GM19328 (cell line): ENCODE results near the gene CDH13.

Experiments used
- ATAC-seq: cut with Tn5 transposase; IDR thresholded peaks from one replicate; pipeline ENCODE4 v1.9.1; 2021; ENCODE audit warnings: mild to moderate bottlenecking, moderate library complexity; ENCODE audit not compliant: unreplicated experiment

CDH13 gene

DNA sequence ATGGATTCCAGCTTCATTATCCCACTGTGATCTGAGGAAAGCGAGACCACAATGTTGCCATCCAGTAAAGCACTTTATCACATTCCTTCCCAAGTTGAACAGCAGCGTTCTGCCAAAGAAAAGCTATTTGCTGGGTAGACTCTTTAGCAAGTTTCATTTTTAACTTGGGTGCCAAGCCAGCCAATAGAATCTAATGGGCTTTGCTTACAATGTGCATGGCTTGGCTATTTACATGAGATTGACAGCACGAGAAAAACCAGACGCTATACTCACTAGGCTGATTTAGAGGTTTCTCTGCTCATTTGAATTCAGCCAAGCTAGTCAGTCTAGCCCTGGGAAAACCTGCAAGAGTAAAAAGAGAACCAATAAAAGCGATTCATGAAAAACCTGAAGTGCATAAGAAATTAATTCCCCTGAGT, 108.9 kb downstream of the CDH13 start:
- ATAC-seq = no peak

DNA sequence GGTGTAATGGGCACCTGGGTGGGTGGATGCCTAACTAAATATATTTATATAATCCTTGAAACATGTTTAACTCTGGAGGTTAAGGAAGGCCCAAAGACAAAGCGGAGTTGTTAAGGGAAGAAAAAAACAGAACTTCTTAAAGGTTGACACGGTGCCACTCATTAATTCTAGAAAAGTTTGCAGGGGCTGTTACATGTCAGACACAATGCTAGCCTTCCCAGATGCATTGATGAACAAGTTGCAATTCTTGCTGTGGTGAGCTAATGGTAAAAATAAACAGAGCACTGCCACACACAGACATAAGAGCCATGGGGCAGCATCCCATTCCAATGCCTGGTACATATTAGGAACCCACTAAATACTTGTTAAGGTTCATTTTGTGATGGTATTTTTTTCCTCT, 109.5 kb downstream of the CDH13 start:
- ATAC-seq = no peak

DNA sequence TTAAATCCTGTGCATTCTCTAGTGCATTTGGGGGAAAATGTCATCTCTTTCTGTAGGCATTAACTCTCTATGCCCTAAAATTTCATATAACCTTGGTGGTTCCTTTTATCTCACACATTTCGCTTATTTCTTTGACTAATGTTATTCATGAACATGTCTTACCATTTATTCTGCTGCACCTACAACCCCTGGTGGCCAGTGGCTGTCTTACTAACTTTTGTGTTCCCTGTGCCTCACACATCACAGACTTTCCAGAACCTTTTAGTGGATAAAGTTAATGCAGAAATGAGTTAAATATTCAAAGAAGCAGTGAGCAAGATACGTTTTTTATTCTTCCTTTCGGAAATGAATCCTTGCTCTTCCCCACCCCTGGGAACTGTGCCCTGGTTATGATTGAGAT, 111.9 kb downstream of the CDH13 start:
- no peak for ATAC-seq

DNA sequence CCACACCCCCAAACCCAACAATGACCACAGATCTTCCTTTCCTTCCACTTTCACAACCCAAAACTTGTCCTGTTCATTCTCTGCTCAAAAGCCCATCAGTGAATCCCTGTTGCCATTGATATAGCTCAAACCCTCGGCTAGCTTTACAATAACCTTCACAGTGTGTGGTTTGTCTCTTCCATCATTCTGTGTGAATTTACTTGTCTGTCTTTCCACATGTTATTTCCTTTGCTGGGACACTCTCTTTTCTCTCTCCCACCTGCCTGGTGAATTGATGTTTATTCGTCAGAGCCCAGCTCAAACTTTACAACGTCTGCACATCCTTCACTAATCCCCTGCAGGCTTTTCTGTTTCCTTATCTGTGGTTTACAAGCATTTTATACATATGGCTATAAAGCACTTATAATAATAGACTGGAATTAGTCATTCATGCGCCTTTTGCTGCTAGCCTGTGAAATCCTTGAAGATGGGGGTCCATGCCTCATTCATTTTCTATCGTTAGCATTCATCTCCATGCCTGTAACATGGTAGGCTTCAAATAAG, 114.4 kb downstream of the CDH13 start:
- ATAC-seq = no peak

DNA sequence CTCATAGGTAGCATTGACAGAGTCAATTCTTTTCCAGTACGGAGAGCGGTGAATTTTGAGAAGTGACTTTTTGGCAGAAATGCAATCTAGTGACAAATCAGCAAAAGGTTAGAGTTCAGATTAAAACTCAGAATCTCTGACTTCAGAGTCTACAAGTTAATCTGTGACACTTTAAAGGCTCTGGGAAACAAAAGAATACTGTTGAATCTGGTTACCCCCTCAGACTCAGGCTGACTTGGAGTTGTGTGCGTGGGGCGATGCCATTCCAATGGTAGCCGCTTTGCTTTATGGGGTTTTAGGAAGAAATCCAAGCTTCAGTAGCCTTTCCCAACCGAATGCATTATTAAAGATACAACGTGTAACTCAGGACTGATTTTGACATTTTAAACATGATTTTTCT, 118.2 kb downstream of the CDH13 start:
- no peak for ATAC-seq

DNA sequence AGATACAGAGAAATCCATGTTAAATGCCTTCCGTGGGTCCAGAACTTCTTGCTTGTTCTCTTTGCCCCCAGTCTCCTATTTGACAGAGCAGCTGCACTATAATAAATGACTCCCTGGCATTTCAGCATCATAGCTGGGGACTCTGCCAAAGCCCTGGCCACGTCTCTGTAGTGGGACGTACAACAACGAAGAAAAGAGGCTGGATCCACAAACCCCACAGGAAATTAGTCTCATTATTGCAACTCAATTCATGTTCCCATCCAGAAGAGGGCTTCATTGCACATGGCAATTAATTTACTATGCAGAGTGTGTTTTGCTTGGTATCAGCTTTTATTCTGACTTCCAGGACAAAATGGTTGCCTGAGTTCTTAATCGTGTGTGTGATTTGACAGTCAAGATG, 121.3 kb downstream of the CDH13 start:
- ATAC-seq = no peak

DNA sequence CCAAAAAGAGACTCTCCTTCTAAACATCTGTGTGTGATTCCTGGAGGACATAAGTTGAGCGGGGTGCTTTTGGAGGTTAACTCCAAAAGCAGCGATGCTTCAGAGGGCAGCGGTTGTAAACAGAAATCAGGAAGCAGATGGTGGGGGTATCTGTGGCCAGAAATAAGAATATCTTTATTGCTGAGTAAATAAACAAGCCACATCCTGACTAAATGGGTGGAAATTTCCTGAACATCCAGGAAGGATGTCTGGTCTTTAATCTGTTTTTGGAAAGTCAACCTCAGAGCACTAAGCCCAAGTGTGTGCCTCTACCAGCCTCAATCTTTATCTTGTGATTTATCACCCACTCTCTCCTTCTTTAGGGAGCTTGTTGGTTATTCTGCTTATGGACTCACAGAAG, 123.3 kb downstream of the CDH13 start:
- ATAC-seq = no peak

DNA sequence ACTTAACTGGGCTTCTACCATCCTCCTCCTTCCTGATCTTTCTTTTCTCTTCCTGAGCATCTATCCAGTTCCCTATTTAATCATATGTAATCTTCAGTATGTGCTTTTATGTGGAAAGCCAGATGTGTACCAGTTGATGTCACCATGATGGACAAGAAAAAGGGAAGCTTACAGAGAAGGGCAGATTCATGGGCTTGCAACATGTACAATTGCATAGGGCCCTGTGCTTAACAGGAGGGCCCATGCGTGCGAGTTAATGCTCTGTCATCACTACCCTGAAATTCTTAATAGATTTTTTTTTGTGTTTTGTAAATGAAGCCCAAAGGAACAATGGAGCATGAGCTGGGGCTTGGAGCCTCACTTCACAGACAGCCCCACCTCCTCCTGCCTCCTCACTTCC, 124.3 kb downstream of the CDH13 start:
- no peak for ATAC-seq

DNA sequence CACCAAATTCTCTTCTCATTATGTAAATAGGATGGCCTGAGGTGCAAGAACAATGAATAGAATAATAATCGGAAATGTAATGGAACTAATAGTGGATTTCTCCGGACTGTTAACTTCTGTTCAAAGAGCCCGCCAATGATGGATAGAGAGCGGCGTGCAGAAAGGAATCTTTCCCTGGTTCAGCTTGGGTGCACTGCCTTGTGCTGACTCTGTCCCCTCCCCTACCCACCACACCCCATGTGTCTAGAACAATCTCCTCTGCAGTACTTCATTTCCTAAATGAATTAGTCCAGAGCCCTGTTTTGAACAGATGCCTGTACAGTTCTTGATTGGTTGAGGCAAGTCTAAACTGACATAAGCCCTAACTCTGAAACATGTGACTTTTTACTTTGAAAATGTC, 125.4 kb downstream of the CDH13 start:
- no peak for ATAC-seq

DNA sequence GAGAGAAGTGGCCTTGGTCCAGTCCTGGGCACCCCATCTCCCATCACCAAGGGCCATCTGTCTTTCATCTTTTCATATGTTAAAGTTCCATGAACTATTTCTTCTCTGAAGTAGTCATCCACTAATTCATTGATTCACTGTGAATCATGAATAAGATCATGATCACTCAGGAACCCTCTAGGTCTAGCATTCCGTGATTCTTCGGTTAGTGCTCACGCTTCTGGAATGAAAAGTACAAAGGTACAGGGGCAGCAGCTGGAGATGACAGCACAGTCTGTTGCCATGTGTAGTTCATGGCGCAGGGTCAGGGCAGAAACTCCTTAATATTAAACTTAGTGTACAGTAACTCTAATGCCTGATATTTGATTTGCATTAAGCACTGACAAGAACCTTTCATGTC, 127.1 kb downstream of the CDH13 start:
- ATAC-seq = no peak

DNA sequence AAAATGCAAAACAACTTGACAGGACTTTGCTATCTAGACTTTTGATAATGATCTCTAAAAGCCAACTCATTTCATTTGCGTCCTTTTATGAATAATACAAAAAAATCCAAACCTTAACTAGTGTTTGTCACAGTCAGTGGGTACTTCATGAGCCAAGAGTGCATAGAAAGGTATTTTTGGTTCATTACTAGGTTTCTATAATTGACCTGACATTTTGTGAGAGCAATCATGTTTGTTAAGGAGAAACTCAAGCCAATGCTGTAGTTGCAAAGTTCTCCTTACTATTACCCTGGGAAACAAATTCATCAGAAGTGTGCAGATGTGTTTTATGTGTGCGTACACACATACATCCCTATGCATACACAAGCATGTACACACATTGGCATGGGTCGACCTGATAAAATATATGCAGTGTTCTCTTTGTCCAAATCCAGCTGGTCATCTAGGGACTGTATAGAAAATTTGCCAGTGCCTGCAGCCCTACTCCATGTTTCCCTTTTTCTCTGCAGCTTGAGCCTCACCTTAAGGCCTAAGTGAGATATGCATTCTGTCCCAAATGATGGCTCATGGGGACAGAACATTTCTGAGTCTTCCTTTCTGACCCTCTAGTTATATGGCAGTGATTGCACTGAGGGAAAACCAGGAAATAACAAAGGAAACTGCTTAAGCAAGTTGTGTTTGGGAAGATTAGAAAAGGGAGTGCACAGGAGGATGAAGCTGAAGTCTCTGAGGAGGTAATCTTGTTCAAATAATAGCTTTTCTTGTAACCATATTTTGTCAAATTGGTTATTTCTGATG, 128.1 kb downstream of the CDH13 start:
- no peak for ATAC-seq

DNA sequence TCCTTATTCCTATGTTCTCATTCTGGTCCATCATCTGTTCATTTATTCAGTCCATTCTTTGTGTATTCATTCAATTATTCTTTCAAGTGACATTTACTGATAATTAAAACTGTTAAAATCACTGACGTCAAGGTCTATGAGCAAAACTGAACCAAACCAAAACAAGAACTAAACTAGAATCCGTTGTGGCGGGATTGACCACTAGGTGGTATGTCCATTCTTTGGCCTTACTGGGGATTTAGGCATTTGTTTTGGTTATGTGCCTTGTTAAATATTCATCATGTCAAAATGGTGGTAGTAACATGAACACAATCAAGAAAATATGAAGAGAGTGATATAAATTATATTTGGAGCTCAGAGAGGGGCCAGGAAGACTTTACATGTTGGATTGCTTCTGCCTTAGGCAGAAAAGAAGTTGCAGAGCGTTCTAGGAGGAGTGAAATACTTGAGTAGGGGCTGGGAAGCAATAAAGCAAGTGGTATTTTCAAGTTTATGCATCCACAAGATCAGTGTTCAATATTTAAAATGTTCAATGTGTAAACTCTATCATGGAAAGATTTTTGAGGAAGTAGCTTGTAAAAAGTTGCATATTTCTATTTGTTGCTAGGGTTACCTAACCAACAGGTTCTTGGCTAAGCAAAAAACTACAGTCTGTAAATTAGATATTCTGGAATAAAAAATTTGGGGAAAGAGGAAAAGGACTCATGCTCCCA, 129.0 kb downstream of the CDH13 start:
- ATAC-seq = no peak

DNA sequence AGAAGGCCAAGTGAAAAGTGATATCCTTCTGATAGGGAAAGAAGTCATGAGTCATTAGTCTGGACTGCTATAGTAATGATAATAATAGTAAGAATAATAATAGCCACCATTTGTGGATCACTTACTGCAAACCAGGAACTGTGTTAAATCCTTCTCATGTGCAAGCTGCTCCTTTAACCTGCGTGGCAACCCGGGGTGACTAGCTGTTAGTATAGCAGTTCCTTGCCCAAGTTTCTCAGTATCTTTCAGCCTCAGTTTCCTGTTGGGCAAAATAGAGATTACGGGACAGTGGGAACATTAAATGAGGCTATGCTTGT, 129.5 kb downstream of the CDH13 start:
- ATAC-seq = no peak

DNA sequence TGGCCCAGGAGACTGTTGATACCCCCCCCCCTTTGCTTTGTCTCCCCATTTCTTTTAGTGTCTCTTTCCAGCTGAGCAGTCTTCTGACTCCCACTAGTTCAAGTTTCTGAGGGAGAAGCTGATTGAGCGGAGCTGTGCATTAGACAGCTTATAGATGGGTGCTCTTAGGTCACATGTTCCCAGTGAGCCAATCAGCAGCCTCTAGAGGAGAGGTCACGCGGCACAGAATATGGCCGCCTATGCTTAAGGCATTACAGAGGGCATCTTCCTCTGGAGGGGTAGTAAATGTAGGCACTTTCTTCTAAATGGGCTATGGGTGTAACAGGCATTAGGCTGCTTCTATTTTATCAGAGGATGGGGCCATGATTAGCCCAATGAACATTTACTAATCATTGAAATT, 131.6 kb downstream of the CDH13 start:
- ATAC-seq = no peak

DNA sequence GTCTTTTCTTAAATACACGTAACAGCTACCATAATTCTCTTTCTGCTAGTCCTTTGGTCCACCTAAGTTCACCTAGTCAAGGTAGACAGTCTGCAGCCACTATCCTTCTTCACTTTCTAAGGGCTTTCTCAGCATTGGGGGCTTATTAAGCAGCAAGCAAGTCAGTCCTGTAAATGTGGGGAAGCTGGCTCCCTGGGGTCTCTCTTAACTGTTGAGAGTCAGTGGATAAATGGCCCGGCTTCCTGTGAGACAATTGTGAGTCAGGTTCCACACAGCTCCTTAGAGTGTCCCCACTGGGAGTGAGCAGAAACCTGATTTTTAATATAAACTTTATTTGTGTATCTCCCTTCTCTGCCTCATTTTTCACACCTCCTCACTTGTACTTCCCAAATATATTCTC, 132.1 kb downstream of the CDH13 start:
- no peak for ATAC-seq

DNA sequence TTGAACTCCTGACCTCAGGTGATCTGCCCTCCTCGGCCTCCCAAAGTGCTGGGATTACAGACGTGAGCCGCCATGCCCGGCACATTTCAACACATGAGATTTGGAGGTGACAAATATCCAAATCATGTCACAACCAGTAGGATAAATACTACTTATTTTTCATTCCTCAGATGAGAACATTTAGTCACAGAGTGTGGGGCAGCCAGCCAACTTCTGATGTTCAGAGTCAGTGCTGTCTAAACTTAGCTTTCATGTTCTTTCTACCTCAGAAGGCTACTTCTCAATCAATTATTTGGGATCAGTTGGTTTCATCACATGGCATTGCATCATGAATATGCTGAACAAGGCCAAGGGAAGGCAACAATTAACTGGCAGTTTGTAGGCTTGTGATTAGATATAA, 134.5 kb downstream of the CDH13 start:
- ATAC-seq = no peak

DNA sequence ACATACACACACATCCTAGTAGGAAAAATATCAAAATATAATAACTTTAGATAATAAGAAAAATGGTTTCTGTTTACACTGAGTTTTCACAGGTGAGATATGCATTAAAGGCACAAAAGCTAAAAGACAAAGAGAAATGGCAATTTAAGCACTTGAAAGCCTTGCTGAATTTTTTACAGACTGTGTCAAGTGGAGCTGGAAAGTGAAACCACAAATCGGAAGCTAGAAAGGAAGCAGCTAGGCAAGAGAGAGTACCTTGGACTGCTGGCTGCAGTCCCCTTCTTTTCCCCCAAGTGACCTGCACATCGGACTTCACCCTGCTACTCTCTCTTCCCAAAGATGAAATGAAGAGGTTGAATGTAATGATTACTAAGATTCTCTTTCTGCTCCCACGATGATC, 135.1 kb downstream of the CDH13 start:
- no peak for ATAC-seq

DNA sequence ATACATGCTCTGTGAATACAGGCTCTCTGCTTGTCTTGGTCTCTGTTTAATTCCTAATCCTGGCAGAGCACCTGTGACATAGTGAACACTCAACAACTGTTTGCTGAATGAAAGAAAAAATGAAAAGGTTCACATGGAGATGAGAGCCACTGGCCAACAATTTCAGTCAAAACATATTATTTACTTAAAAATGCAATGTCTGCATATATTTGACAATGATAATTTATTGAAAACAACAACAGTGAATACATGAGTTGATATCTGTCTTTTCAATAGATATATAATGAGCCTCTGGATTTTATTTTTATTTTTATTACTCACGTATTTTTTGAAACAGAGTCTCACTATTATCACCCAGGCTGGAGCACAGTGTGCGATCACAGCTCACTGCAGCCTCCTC, 136.6 kb downstream of the CDH13 start:
- no peak for ATAC-seq

DNA sequence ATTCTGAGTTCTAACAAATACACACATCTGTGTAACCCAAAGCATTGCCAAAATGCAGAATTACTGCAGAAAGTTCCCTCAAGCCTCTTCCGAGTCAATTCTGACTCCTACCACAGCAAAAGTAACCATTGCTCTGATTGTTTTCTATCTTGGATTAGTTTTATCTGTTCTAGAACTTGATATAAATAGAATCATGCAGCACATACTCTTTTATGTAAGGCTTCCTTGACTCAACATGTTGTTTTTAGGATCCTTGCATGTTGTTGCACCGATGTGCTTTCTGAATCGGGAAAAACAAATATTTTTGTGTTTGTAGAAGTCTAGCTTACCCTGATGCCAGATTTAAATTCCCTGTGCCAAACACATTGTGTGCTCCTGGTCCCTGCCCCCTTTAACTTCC, 140.4 kb downstream of the CDH13 start:
- no peak for ATAC-seq

DNA sequence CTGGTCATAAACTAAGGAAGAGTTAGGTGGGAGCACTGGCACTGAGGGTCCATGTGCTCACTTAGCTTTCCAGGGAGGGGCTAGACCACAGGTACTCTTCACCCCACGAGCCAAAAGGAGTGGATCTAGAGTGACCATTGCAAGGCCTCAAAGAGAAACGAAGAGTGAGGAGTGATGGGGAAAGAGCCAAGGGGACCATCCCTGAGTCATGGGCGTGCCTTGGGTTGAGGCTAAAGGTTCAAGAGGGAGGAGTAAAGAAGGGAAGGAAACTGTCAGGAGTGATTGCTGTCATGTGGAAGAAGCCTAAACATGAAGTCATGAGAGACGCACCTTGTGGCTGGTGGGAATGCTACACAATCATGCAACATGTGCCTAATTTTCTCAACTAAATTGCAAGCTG, 141.0 kb downstream of the CDH13 start:
- no peak for ATAC-seq

DNA sequence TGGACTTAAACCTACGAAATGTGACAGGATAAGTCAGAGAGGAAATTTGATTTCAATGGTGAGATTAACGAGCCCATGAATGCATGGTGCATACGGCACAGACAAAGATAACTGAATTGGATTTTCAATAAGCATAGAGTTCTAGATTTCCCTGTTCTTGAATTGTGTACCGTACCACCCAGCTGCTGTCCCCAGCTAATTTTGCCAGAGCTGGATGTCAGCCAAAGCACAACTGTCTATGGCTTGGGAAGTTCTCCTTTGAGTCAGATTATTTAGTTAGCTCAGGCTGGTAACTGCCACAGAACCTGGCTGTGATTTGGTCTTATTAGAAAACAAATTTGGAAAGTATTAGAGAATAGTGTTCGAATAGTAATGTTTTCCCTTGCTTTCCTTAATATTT, 143.1 kb downstream of the CDH13 start:
- no peak for ATAC-seq

DNA sequence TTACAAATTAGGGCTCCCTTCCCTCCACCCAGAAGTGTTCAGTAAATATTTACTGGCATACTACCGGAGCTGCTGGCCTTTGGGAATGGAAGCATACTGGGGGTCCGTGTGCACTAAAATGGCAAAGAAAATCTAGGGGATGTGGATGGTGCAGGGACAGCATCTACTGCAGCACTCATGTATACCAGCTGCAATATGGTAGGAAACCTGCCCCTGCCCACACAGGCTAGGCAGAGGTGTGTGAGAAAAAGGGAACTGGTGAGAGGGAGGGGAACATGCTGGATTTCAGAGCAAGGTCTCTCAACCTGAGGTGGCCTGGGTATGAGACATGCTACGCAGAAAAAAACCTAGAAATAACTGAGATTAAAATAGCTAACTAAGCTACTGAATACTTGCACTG, 145.4 kb downstream of the CDH13 start:
- no peak for ATAC-seq

DNA sequence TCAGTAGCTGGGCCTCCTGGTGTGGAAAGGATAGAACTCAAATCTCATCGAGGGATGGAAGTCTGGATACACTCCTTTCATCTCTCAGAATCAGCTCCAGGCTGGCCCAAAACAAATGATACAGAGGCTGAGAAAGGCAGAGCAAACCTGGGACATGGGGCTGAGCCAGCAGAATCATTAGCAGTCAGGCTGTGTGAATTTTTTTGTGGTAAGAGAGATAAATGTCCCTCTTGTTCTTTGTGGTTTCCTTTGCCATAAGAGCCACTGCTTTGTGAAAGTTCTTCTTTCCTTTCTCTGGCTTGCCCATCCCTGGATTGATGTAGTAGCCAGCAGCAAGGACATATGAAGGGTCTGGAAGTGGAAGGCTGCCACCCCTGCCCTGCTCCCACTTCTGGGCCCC, 146.2 kb downstream of the CDH13 start:
- no peak for ATAC-seq
